Neural progenitor cell (in vitro differentiated cells): Measurements from ENCODE around the gene GRIN2B.

Experiments
- EZH2 ChIP-seq: fragments of 200-600 bp; sonication (generic); IDR thresholded peaks from 2 replicates; pipeline ENCODE4 v1.6.1; 2017; ENCODE audit warnings: antibody characterized with exemption, mild to moderate bottlenecking, moderate library complexity
- TF ChIP-seq, protein P1 (sequence below): fragments of 200-600 bp; sonication (generic); IDR thresholded peaks from 2 replicates; pipeline ENCODE4 v1.5.1; 2017; ENCODE audit warnings: antibody characterized with exemption, mild to moderate bottlenecking

DNA sequence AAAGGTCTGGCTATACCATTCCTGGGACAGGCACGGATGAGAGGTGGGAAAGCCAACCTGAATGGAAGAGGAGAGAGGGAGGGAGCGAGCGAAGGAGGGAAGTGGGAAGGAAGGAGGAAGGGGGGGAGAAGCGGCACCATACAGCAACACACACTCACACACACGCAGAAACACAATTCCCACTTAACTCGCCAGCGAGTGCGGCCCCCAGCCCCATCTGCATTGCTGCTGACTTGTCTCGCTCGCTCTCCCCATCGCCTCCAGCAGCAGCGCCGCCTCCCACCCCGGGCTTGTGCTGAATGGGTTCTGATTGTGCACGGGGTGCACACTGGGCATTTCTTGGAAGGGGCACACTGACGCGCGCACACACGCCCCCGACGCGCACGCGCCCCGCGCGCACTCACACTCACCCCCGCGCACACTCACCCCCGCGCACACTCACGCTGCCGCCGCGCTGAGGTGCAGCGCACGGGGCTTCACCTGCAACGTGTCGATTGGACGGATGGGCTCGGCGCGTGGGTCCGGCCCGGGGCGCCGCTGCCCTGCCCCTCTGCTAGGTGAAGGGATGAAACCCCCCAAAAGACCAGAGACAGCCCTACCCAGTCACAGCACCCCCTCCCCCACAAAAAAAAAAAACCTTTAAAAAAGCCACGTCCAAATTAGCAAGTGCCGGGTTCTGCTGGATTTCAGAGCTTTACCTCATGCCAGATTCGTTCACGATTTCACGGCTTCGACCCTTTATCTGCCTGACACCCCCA is 685 bp downstream of the GRIN2B start:
- TF ChIP-seq, protein P1, sequence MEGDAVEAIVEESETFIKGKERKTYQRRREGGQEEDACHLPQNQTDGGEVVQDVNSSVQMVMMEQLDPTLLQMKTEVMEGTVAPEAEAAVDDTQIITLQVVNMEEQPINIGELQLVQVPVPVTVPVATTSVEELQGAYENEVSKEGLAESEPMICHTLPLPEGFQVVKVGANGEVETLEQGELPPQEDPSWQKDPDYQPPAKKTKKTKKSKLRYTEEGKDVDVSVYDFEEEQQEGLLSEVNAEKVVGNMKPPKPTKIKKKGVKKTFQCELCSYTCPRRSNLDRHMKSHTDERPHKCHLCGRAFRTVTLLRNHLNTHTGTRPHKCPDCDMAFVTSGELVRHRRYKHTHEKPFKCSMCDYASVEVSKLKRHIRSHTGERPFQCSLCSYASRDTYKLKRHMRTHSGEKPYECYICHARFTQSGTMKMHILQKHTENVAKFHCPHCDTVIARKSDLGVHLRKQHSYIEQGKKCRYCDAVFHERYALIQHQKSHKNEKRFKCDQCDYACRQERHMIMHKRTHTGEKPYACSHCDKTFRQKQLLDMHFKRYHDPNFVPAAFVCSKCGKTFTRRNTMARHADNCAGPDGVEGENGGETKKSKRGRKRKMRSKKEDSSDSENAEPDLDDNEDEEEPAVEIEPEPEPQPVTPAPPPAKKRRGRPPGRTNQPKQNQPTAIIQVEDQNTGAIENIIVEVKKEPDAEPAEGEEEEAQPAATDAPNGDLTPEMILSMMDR, result no peak
- peak; percentile 40 for TF ChIP-seq EZH2
